MV-4-11 (cell line): Measurements from ENCODE around the gene NRXN3.

ENCODE experiments used
- DNase-seq: peaks from one replicate; lab custom pipeline; 2025; lab: John Stamatoyannopoulos, UW

The NRXN3 gene

DNA sequence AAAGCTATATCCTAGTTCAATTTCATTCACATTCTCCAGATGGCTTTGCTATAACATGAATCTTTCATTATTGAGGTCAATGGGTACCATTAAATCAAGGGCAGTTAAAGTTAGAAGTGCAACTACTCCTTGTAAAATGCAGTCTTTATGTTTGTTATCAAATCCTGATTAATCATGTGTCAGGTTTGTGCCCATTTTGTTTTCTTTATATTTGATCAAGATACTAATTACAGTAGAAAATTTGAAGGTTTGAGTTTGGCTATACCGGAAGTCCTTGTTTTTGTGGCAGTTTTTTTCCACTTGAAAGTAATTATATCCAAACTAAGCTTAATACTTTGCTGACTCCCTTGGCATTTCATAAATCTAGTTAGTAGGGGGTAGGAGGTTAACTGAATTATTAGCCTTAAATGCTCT is 1528.1 kb downstream of the NRXN3 start:
- DNase-seq: no peak

DNA sequence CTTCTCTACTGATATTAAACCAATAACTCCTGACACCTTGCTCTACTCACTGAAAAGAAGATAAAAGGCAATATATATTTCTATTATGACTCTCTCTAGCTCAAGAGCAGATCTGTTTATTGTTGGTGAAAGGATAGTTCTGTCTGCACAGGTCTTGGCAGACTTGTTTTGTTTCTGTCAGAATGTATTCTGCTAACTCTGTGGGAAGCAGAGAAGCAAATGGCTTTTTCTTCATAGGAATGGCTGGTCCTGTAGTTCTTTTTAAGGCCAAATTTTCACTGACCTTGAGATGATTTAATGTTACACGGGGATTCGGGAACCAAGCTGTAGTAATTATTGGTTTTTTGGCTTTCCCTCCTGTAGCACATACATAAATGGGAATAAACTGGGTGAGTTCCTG is 1529.0 kb downstream of the NRXN3 start:
- DNase-seq: no peak

DNA sequence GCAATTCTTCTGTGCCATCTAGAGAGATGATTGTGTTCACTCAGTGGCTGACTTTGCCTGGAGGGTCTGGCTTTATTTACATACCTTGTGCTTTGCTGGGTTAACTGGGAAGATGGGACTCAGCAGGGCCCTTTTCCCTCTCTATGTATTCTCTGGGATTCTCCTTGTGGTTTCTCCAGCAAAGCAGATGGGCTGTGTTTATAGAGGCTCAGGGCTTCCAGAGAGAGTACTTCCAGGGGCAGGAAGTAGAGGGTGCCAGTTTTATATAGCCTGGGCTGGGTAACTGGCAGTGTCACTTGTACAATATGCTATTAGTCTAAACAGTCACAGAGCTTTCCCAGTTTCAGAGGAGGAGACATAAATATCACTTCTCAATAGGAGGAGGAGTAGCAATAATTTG is 1531.2 kb downstream of the NRXN3 start:
- DNase-seq: no peak

DNA sequence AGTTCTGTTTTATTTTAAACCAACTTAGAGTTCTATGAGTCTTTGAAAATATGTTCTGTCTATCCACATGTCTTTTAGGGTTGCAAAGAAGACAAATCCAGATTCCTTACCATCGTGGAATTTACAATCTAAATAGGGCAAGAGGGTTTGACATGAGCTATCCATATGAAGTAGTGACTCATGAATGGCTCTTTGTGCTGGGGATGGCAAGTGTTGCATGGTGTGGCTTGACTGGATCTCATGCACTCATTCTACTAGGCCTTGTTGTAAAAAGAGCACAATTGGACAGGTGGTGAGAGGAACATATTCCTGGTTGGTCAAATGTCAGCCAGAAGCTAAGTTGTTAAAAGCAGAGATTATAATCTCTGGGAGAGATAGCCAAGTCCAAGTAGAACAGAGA is 1532.0 kb downstream of the NRXN3 start:
- no peak for DNase-seq

DNA sequence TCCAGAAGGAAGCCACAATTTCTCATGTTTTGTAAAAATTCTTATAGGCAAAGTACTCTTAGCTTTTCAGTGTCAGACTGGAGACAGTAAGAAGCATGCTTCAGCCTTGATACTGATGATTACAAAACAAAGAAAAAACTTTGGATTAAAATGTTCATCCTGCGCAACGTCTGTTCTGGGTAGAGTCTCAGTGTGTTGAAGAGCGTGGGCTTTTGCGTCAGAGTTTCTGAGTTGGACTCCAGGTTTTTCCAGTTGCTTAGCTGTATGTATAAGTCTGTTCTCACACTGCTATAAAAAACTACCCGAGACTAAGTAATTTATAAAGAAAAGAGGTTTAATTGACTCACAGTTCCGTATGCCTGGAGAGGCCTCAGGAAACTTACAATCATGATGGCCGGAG is 1533.0 kb downstream of the NRXN3 start:
- DNase-seq: no peak

DNA sequence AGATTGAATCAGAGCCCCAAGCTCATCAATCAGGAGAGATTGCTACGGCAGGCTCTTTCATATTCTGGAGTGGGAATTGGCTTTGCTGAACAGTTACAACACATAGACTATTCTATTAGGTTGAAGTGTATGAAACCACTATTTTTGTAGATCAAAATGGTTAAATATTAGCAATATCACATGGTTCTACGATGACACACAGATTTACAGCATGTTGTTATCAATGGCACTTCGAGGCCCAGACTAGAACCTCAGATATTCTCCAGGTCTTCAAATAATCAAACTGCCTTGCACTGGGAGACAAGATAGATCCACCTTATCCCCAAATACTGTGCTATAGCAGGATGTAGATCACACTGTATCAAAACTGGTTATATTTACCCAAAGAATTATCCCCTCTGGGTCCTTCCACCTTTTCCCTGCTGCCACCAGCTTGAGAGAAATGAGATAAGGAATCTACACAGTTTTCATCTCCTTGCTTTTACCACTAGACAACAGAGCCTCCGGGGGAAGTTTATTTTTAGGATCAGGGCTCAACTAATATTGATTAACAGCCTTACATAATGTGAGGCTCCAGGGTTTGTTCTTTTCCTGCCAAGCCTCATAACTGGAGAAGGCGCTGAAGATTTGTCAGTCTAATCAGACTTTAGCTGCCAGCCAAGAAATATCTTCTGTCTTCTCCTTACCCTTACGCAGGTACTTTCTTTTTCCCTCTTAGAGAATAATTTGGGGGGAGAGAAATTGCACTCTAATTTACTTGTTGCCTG is 1534.1 kb downstream of the NRXN3 start:
- DNase-seq: no peak

DNA sequence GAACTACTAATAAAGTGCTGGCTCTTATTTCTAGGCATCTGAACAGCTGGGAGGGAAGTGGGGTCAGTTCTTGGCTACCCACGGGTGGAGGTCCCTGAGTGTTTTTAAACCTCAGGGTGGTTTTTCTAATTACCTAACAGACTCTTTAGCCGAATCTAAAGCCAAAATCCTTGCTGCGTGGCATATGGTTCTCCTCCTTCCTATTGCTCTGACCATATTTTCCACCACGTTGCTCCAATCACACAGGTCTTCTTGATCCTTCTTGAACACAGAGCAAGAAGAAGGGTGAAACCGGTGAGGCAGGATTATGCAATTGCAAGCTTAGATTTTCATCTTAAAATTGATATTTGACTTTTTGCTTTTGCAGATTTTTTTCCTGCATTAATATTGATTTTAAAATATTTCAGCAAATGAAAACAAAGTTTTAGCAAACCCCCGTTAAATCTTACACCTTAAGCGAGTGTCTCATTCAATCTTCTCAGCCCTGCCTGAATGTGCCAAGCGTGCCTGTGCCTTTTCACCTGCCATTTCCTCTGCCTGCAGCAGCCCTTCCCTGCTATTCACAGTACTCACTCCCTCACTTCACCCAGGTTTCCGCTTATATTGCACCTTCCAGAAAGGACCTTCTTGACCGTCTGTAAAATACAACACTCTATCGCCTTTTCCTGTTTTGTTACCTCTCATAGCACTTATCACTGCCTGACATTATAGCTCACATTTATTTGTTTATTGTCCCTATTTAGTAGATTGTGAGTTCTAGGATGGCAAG is 1535.1 kb downstream of the NRXN3 start:
- no peak for DNase-seq

DNA sequence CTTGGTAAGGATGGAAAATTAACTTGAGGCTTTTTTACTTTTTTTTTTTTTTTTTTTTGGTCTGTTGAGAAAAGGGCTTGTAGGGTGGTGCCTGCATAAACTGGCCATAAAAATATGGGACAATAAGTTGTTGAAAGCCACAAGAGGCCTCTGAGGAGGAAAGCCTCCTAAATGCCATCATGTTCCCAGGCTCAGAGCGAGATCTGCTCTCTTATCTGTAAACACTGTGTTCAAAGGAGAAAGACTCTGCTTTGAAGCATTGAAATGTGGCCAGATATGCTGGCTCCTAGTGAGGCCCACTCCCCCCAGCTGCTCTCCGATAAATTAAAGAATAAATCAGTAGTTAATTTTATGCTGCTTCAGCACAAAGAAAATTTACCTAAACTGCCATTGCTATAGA is 1536.2 kb downstream of the NRXN3 start:
- DNase-seq: no peak

DNA sequence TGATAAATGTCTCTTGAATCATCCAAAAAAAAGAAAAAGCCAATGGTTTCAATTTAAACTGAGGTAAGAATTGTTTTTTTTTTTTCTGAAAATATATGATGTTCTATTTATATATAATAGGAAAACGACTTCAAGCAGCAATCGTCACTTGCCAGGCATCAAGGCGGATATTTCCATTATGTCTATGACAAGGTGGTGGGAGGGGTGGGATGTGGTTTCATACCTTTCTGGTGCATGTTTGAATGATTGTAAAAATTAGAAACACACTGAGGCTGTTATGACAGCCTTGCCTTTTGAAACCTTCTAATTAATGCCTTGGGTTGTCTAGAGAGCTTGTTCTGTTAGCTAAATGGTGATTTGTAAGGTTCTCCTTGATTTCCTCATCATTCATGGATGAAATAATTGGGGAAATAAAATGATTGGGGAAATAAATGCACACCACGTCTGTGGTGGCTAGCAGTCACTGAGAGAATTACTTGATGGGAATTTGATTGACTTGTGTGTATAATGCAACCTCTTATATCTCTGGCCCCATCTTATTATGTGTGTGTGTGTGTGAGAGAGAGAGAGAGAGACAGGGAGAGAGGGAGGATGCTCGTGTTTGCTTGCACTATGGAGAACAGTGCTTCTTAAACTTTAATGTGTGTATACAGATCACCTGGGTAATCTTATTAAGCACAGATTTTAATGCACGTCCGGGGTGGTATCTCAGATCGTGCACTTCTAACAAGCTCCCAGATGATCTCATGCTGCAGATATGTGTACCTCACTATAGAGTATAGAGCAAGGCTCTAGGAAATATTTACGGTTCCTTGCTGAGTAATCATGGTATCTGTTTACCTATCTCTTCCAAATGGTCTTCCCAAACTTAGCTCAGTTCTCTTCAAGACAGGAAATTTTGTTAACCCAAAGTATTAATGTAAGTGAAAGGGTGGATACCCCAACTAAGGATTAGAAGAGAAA is 1538.5 kb downstream of the NRXN3 start:
- no peak for DNase-seq

DNA sequence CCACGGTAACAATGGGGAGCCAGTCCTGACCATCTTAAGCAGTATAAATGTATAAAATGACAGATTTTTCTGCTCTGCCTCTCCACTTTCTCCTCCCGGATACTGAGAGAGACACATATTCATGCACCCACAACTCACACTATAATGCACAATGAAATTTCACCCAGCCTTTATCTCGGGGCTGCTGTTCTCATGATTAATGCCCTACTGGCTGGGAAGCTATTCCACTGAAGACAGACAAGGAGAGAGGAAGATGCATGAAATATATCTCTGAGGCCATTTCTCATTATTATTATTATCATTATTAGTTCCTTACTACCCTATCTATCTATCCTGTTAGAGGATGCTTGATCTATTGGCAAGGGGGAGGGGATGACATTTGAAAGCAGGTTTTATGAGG is 1539.4 kb downstream of the NRXN3 start:
- no peak for DNase-seq

DNA sequence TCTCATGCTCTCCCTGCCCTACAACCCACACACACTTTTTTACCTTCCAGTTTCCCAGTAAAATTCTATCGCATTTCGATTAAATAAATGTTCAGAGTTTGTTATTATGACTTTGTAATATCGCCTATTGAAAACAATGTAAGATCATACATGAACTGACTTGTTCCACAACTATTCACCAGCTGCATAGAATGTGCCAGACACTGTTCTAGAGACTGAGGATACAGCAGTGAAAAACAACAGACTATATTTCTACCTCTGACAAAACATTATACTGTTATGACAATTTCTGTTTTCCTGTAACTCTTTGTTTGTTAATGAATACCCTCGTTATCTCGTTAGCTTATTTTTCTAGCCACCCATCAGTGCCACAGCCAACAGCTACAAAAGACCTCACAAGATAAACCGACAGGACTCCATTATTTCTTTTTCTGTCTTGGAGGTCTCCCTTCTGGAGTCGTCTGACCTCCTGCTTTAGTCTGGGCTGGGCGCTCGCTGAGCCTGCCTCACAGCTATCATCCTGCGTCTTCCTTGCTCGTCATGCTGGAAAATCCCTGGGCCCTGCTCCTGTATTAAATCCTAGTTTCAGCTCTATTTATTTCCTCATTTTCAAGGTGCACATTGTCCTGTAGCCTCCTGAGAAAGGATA is 1542.3 kb downstream of the NRXN3 start:
- no peak for DNase-seq

DNA sequence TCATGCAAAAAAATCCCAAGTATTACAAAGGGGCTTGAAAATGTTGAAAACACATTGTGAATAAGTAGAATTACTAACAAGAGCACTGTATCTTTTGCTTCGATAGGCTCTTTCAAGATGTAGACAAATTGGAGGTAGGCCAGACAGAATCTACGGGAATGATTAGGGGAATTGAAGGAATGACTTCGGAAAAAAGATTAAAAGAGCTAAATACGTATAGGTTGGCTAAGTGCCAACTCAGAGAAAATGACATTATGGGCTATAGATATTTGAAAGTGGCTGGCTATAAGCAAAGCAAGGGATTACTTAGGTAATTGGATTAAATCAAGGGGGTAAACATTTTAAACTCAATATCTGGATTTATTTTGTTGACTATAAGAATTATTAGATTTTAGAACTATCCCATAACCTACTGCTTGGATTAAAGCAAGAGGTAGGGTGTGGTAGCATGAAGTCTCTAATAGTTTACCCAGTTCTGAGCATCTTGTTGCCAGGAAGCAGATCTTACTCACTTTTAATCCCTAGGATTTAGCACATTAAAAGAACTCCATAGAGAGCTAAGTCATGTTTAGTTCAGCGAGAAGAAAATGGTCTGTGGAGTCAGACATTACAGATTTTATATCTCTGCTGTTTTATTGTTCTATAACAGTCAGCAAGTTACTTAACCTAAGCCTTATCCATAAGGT is 1551.4 kb downstream of the NRXN3 start:
- no peak for DNase-seq

DNA sequence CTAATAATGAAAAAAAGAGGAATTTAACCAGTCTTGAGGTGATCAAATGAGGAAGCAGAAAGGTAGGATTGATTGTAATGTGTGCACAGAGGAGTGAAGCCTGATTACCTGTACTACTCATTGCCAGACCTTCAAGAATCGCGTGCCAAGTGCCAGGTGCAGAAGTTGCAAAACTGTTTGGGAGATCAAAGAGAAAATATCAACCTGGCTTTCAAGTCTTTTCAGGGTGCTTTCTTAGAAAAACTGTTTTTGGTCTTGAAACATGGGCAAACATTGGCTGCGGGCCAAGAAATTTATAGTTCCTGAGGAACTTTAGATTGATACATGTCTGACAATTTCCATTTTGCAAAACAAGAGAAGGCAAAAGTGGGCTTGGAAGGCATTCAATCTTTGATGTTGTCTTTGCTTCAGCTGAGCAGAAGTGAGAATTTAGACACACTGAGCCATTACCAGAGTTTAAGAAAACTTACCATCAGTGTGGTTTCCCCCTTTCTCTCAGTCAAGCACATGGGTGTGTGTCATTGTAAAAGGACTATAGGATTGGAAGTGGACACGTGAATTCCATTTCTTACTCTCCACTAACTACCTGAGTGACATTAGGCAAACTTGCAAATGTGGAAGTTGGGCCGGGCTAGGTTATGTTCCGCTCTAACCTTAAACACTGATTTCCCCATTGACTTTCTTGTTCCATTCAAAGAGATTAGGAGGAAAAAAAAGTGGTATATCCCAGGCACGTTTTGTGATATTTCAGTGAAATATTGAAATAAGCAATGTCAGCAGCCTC is 1555.0 kb downstream of the NRXN3 start:
- no peak for DNase-seq

DNA sequence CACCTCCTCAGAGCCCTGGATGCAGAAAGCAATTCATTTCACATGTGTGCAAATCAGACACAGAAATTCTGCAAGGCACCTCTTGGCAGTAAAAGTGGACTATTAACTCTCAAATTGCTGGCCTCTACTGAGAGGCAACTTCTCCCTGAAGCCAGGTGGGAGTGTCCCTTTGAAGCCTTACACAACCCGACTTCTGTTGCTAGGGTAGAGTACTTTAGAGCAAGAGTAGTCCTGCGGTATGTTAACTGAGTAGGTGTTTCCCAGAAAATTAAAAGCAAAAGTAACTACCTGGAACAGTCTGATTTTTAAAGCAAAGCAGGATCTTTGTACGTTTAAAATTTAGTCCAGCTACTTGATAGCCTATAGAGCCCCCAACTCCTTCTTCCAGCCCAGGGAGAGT is 1557.7 kb downstream of the NRXN3 start:
- no peak for DNase-seq

DNA sequence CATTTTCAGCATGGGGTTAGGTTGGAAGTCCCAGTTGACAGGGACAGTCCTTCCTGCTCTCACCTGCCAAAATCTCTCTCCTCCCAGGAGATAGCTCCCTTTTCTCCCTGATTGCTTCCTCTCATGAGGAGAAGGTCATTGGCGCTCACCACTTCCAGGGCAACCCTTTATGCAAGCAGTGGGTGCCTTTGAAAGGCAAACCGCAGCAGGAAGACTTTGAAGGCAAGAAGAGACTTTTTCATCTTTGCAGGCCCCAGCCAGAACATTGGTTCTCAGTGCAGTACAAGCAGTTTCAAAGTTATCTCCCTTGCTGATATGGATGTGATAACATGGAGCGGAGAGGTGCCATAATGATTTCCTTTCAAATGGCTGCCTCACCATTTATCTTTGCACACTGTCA is 1558.2 kb downstream of the NRXN3 start:
- no peak for DNase-seq

DNA sequence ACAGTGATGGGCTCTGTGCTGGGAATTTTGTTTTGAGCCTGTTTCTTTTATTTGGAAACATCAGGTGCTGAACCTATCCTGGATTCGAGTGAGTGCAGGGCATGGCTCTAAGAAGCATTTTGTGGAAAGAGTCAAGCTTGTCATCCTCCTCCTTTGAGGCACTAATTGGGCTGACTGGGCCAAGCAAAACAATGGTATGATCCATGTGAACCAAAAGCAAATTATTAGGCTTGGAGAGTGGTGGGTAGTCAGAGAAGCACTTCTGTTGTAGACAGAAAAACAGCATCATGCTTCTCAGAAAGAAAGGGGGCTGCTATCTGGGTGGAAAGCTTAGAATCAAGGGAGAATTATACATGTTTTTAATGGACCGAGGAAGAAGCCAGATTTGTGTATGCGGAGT is 1559.6 kb downstream of the NRXN3 start:
- no peak for DNase-seq

DNA sequence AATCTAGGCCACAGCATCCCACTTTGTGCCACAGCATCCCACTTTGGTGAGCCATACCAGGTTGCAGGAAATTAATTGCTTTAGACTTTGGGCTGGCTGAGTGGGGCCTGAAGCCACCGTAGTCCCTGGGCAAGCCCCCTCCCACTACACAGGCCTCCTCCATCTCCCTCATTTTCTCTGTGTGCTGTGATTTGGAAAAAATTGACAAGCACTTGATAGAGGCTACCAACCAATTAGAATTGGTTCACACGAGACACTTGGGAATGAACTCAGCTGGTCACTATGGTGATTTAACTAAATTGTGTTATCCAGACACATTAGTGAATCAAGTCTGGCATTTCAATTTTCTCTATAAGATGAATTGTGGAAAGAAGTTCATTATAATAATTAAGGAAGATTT is 1560.0 kb downstream of the NRXN3 start:
- DNase-seq: no peak

DNA sequence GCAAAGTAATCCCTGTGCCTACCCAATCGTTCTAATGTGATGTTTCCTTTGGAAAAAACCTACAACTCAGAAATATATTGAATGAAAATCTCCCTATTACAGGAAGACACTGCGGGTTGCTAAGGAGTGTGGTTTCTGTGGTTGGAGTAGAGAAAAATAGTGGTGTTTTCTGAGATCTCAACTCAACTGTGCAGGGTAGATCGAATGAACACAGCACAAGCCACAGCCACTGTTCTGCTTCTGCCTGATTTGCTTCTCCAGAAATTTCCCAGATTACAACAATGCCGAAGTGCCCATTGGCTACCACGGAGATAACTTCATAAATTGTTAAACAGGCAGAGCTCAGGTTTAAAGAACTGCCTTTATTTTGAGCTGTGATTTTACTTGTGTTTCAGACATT is 1560.8 kb downstream of the NRXN3 start:
- no peak for DNase-seq

DNA sequence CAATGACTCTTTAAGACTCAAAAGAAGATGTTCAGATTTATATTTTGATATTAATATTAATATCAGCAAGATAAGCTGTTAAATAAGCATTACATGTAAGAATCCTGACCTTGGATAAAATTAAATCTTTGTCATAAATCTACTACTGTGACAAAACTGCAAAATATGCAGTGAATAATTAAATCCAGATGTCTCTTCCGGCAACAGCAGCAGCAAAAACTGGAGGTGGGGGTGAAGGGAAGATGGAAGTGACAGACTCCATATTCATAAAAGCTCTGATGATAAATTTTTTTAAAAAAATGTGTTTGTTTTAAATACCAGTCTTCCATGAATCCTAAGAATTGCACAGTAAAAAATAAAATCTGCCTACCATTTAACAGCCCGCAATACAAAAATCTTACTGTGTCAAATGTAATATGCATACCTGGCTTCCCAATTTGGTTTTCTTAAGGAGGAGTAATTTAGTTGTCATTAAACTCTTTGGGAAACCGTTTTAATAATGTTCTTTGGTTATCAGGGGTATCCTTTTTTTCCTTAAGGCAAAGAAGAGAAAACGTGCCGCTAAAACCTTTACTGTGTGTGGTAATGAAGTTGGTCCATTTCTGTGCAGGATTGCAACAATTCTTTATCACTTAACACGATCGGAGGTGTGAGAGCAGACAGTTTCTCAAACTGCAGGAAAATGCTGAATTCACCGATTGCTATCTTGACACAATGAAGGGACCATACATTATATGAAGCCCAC is 1562.9 kb downstream of the NRXN3 start:
- no peak for DNase-seq

DNA sequence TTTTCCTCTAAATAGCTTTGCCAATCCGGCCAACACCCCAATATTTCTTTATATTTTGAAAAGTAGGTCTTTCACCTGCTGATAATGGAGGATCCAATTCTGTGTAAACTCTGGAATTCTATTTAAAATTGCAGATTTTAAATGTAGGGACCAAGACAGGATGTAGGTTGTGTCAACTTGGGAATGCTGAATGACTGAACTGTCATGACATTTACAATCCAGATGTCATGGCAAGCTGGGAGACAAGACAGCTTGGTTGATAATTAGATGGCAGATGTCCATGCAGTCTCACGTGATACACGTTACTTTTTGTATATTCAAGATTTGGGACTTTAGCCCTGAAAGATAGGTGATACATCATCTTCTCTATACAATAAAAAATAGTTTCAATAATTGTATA is 1564.0 kb downstream of the NRXN3 start:
- DNase-seq: no peak
